ENCODE measurements around the gene TSHZ2.

TSHZ2 gene

GRCh38 chr20:53328961-53329360 lies 356.8 kb downstream of the TSHZ2 start:
- no peak for DNase-seq

GRCh38 chr20:53329781-53330180 lies 357.6 kb downstream of the TSHZ2 start:
- DNase-seq: no peak

- DNase-seq: no peak
Observed at GRCh38 chr20:53330601-53331140, 358.5 kb downstream of the TSHZ2 start.

- DNase-seq: no peak
Observed at GRCh38 chr20:53331151-53331973, 359.2 kb downstream of the TSHZ2 start.

GRCh38 chr20:53332022-53332837 lies 360.1 kb downstream of the TSHZ2 start:
- DNase-seq: no peak

- DNase-seq: no peak
Observed at GRCh38 chr20:53334861-53335260, 362.7 kb downstream of the TSHZ2 start.

- DNase-seq: no peak
Observed at GRCh38 chr20:53335555-53335954, 363.4 kb downstream of the TSHZ2 start.

GRCh38 chr20:53336892-53337291 lies 364.7 kb downstream of the TSHZ2 start:
- DNase-seq: no peak

GRCh38 chr20:53337390-53338101 lies 365.4 kb downstream of the TSHZ2 start:
- no peak for DNase-seq

GRCh38 chr20:53338716-53339115 lies 366.6 kb downstream of the TSHZ2 start:
- DNase-seq: no peak

GRCh38 chr20:53342429-53342828 lies 370.3 kb downstream of the TSHZ2 start:
- no peak for DNase-seq

- no peak for DNase-seq
Observed at GRCh38 chr20:53343448-53343847, 371.3 kb downstream of the TSHZ2 start.

- DNase-seq: no peak
Observed at GRCh38 chr20:53344891-53345290, 372.7 kb downstream of the TSHZ2 start.

GRCh38 chr20:53345536-53346334 lies 373.6 kb downstream of the TSHZ2 start:
- no peak for DNase-seq

GRCh38 chr20:53346335-53346648 lies 374.1 kb downstream of the TSHZ2 start:
- DNase-seq: no peak

- no peak for DNase-seq
Observed at GRCh38 chr20:53349730-53350129, 377.6 kb downstream of the TSHZ2 start.

- DNase-seq: no peak
Observed at GRCh38 chr20:53352727-53353440, 380.7 kb downstream of the TSHZ2 start.

- no peak for DNase-seq
Observed at GRCh38 chr20:53354314-53354713, 382.2 kb downstream of the TSHZ2 start.

GRCh38 chr20:53355790-53356189 lies 383.6 kb downstream of the TSHZ2 start:
- no peak for DNase-seq

- no peak for DNase-seq
Observed at GRCh38 chr20:53359425-53359824, 387.3 kb downstream of the TSHZ2 start.

- DNase-seq: no peak
Observed at GRCh38 chr20:53360852-53361251, 388.7 kb downstream of the TSHZ2 start.

- DNase-seq: no peak
Observed at GRCh38 chr20:53362736-53363135, 390.6 kb downstream of the TSHZ2 start.

Data from CD4-positive, alpha-beta T cell treated with Interleukin-6 for 4 hours (primary cell).